Sigmoid colon (tissue), 4 donors: Measurements from ENCODE around the gene NDUFS2.

ENCODE experiments used
- CTCF ChIP-seq, 4 experiments: fragments of 450-650 bp in 3 of 4; fragments of 200-600 bp in 1 of 4; IDR thresholded peaks; one replicate each; pipeline ENCODE4 v1.5.1; 2016 to 2019; ENCODE audit warnings: antibody characterized with exemption in 4 of 4, mild to moderate bottlenecking in 3 of 4, moderate library complexity in 2 of 4
- EP300 ChIP-seq, 4 donors: sonication (generic); formaldehyde crosslinking; IDR thresholded peaks; one replicate each; pipeline ENCODE4 v1.6.1; 2017; ENCODE audit warnings: antibody characterized with exemption in 4 of 4
- POLR2A ChIP-seq, 2 donors: fragments of 450-650 bp; IDR thresholded peaks; one replicate each; pipeline ENCODE4 v1.6.1; 2016; ENCODE audit warnings: antibody characterized with exemption in 2 of 2, mild to moderate bottlenecking in 2 of 2, moderate library complexity in 2 of 2
- POLR2AphosphoS5 ChIP-seq, 4 donors: sonication (generic); formaldehyde crosslinking; IDR thresholded peaks; one replicate each; pipeline ENCODE4 v1.6.1; 2017; ENCODE audit warnings: antibody characterized with exemption in 4 of 4

- TF ChIP-seq POLR2A (IDR thresholded peaks at IDR 0.05) = no peak
- no peak for TF ChIP-seq EP300 (IDR thresholded peaks at IDR 0.05)
- no peak for TF ChIP-seq CTCF (IDR thresholded peaks at IDR 0.05)
- peak in 1 of 4 donors; percentile 56 for TF ChIP-seq POLR2AphosphoS5 (IDR thresholded peaks at IDR 0.05)
These were observed 16.9 kb upstream of the NDUFS2 start for GRCh38 chr1:161185282-161185682.
